ENCODE measurements around the gene SLC2A1.
"Not testable (repeated sequence)": the region's sequence is repeated elsewhere in the genome, so short reads cannot be mapped to it uniquely, and the experiment has no call there.

The SLC2A1 gene

DNA sequence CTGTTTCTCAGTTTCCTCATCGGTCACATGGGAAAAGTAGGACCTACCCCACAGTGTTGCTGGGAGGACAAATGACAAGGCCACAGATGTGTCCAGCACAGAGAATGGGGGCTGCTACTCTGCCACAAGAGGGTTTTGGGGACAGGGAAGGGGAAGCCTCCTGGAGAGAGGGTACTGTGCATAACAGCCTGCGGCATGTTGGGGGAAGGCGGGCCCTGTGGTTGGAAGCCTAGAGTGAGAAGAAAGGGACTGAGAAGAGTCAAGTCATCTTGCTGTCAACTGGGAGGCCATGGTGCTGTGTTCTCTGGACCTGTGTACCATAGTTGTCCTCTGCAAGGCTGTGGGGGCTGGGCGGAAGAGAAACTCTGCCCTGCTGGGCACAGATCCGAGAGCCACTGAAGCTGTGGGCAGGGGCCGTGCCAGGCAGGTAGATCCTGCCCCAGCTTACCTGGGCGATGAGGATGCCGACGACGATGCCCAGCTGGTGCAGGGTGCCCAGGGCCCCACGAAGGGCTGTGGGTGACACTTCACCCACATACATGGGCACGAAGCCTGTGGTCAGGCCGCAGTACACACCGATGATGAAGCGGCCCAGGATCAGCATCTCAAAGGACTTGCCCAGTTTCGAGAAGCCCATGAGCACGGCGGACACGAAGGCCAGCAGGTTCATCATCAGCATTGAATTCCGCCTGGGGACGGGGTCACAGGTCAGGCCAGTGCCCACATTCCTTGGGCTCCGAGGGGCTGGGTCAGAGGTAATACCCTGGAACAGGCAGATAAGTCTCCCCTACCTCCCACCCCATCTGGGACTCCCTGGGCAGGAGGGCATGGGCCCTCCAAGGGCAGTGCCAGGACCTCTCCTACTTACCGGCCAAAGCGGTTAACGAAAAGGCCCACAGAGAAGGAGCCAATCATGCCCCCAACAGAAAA lies 28.2 kb downstream of the SLC2A1 start:
- no peak for DNase-seq

GRCh38 chr1:42929434-42930177 lies 29.1 kb downstream of the SLC2A1 start:
- DNase-seq, result no peak

DNA sequence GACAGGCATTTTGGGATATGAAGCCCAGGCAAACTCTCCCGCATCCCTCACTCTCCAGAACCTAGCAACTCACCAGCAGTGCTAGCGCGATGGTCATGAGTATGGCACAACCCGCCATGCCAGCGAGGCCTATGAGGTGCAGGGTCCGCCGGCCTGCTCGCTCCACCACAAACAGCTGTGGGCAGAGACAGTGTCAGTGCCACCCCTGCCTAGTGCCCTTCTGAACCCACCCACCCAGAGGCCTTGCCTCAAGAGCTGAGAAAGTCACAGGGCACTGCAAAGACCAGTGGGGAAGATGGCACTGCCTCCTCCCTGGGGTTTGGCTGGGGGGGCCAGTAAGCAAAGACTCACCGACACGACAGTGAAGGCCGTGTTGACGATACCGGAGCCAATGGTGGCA lies 29.8 kb downstream of the SLC2A1 start:
- no peak for DNase-seq

DNA sequence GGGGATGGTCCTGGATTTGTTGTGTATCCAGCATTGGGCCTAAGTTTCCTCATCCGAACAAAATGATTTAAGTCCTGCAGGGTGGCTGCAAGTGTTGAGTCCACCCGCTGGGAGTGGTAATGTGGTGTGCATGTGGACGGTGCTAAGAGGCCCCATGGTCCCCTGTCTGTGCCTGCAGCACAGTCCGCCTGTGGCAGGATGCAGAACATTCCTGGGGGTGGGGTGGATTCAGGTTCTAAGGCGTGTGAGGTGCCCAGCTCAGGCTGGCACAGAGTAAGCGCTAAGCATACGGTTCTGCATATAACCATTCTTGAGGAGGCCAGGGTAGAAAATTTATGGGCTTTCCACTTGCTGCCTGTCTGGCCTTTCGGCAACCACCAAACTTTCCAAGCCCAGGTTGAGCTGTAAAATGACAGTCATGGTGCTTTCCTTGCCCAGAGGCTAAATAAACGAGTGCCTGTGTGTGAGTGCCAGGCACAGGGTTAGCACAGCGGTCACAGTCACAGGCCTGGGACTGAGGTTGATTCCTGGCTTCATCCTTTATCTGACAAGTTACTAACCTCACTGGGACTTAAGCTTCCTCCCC lies 30.7 kb downstream of the SLC2A1 start:
- DNase-seq, result no peak

DNA sequence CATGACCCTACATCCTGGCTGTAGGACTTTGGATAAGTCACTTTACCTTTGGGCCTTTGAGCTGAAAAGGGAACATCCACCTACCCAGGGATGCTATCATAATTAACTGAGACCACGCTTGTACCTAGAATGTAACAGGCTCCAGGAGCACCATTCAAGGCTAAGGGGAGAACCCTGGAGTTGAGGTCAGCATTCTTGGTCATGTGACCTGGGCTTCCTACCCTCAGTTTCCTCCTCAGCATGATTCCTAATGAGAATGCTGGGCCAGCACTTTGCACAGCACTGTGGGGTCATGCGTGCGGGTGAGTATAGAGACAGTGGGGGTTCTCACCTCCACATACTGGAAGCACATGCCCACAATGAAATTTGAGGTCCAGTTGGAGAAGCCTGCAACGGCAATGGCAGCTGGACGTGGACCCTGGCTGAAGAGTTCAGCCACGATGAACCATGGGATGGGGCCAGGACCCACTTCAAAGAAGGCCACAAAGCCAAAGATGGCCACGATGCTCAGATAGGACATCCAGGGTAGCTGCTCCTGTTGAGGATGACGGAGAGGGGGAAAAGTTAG lies 31.3 kb downstream of the SLC2A1 start:
- DNase-seq, result no peak

DNA sequence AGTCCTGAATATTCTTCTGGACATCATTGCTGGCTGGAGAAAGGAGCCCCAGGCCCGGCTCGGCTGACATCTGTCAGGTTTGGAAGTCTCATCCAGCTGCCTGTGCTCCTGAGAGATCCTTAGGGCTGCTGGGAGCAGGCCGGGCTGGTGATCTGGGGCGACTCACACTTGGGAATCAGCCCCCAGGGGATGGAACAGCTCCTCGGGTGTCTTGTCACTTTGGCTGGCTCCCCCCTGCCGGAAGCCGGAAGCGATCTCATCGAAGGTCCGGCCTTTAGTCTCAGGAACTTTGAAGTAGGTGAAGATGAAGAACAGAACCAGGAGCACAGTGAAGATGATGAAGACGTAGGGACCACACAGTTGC lies 31.8 kb downstream of the SLC2A1 start:
- DNase-seq, result no peak

DNA sequence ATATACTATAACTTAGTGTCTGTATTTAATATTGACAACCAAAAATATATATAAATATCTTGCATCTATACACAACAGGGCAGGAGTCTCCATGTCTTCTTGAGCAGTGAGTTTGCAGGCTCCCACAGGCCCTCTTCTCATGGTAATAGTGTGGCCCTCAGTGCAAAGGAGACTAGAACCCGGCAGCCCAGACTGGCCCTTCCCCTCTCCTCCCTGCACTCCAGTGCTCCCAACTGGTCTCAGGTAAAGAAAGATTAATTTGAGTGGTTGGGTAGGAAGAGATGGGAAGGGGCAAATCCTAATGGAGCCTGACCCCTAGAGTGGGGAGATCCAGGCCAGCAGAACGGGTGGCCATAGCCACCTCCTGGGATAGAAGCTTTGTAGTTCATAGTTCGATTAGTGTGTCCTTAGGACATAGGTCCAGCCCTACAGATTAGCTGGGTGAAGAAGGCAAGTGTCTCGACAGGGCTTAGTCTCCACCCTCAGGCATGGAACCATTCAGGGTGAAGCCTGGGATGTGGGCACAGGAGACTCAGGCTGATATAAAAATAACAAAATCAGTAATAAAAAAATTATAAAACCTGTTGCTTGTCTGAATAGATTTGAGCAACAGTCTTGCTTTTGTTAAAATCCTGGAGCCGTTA lies 32.3 kb downstream of the SLC2A1 start:
- no peak for DNase-seq

- DNase-seq, result peak in 12 of 51 donors; percentile 51 to 78 (median 63)
Observed at GRCh38 chr1:42924851-42925760, 33.6 kb downstream of the SLC2A1 start.

DNA sequence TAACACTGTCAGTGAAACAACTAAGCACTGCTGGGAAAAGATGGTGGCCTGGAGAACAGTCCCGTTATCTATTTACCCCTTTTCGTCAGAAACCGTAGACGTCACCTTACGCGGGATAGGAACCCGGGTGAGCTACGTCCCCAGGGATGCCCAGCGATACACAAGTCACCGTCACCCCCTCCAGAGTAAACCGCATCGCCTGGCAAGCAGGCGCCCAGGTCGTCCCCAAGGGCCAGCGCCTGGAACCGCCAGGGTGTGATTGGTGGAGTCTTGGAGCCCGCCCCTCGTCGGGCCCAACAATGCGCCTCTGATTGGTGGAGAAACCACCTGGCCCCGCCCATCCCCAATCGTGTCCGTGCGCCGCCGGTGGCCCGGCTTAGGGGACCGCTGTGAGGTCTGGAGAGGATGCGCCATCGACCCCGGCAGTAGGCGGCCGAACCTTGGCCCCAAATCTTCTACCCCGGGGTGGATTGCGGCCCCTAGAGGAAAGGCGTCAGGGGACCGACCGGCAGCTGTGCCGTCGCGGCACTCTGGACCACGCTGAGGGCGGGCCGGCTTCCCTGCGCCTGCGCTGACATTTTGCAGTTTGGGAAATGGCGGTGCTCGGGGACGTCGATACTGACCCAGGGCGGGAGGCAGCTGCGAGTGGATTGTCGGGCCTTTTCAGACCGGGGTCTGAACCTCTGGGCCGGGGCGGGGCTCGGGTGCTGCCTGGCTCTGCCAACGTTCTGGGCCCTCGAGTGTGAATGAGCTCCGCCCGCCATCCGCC lies 34.4 kb downstream of the SLC2A1 start:
- peak; percentile 69 to 97 (median 93) for DNase-seq

- DNase-seq, result peak in 7 of 51 donors; percentile 24 to 64 (median 56)
Observed at GRCh38 chr1:42923367-42924081, 35.1 kb downstream of the SLC2A1 start.

GRCh38 chr1:42922687-42923366 lies 35.8 kb downstream of the SLC2A1 start:
- DNase-seq, result peak in 21 of 51 donors; percentile 21 to 84 (median 37)

GRCh38 chr1:42921769-42922168 lies 36.9 kb downstream of the SLC2A1 start:
- DNase-seq, result no peak

DNA sequence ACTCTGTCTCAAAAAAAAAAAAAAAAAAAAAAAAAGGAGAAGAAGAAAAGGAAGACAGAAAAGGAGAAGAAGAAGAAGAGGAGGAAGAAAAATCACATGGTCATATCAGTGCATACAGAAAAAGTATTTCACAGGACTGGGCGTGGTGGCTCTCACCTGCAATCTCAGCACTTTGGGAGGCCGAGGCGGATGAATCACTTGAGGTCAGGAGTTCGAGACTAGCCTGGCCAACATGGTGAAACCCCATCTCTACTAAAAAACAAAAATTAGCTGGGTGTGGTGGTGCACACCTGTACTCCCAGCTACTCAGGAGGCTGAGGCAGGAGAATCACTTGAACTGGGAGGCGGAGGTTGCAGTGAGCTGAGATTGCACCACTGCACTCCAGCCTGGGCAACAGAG lies 39.0 kb downstream of the SLC2A1 start:
- not testable (repeated sequence) for DNase-seq

- DNase-seq, result no peak
Observed at GRCh38 chr1:42917241-42917495, 41.5 kb downstream of the SLC2A1 start.

DNA sequence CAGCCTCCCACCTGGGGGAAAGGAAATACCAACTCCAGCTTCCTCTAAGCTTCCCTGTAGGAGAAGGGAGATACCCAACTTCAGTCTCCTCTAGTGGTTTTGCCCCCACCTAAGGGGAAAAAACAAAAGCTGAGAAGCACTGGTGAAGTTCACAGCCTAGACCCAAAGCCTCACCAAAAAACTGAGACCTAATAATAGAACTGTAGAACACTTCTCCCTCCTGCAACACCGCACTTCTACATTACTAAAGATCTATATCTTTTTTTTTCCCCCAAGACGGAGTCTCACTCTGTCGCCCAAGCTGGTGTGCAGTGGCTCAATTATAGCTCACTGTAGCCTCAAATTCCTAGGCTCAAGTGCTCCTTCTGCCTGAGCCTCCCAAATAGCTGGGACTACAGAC lies 43.2 kb downstream of the SLC2A1 start:
- DNase-seq, result no peak

DNA sequence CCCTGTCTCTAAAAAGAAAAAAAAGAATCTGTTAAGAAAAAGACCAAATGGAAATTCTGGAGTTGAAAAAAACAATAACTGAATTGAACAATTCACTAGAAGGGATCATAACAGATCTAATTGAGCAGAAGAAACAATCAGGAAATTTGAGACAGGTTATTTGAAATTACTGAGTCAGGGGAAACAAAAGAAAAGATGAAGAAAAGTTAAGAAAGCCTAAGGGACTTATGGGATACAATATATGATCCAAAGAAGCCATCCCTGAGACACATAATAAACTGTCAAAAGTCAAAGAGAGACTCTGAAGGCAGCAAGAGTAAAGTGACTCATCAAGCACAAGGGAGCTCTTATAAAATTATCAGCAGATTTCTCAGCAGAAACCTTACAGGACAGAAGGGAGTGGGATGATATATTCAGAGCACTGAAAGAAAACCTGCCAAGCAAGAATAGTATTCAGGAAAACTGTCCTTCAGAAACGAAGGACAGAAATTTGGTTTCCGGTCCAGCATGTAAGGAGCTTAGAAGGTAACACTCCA lies 44.5 kb downstream of the SLC2A1 start:
- no peak for DNase-seq

DNA sequence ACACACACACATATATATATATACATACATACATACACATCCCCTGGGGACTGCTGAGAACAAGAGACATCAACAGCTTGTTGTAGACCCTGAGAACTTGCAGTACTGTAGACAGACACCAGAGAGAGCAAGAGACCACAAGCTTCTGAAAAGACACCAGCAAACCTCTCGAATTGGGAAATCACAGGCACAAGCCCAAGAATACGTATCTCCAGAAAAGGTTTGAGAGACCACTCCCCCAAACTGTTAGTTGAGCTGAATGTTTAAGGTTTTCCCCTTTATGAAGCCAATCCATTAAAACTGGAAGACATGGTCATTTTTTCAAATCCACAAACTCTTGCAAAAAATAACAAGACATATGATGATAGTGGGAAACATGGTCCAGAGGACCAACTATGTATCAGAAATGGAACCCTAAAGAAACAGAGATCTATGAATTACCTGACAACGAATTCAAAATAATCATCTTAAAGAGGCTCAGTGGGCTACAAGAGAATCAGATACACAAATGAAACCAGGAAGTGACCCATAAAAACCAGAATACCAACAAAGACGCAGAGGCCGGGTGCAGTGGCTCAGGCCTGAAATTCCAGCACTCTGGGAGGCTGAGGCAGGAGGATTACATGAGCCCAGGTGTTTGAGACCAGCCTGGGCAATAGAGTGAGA lies 45.1 kb downstream of the SLC2A1 start:
- DNase-seq, result peak in 10 of 51 donors; percentile 11 to 53 (median 30)

DNA sequence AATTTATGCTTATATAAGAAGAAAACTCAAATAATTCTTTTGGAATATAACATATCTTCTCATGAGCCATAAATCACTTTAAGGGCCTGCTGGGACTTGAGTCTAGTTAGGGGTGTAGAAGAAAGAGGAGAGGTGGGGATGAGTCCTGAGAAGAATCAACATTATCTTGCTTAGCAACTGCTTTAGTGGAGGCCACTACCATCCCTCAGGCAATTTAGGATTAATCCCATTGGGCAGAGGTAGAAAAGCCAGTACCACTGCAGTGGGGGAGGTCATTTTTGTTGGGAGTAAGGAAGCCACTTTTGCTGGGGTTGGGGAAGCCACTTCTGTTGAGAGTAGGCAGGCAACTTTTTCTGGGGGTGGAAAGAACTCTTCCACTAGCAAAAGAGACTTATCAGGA lies 47.7 kb downstream of the SLC2A1 start:
- no peak for DNase-seq

All from hypothalamus (tissue), 51 donors.